ENCODE data around the gene RTF2. TPM values are rescaled to one million over a fixed set of nuclear protein-coding genes. Genes with fewer than 3 reads are reported as not detected.

RTF2 gene
- total RNA-seq, 1 donor from 2014 or later = 61.9 TPM

DNA sequence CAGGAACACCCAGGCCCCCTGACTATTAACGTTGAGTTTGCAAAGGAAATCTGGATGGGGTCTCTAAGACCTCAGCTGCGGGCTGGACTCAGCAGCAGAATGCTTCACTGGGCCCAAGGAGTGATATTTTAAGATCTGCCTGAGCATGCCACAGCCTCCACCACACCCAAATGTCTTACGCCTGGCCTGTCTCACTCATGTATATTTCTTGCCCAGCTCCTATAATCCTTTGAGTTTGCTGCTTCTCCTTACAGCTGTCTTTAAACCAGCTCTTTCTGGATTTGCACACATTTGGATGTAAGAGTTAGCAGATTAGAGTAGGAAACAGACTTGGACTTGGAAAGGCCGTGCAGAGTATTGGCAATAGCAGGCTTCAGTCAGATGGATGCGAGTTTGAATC lies 40.0 kb upstream of the RTF2 start:
- DNase-seq (ENCODE audit: low spot score in 2 of 2, unreplicated experiment in 2 of 2) = no peak
- Mint-ChIP-seq H3K4me1 (peaks cover 4% of the 10 kb centered on the region), H3K36me3 (no peaks in the 10 kb centered on the region), H3K27ac (no peak overlapping the region), H3K4me3 (no peak overlapping the region), H3K27me3 (ENCODE audit: low read depth) (no peaks in the 10 kb centered on the region), H3K9me3 (no peaks in the 10 kb centered on the region)
- TF ChIP-seq, protein P1, sequence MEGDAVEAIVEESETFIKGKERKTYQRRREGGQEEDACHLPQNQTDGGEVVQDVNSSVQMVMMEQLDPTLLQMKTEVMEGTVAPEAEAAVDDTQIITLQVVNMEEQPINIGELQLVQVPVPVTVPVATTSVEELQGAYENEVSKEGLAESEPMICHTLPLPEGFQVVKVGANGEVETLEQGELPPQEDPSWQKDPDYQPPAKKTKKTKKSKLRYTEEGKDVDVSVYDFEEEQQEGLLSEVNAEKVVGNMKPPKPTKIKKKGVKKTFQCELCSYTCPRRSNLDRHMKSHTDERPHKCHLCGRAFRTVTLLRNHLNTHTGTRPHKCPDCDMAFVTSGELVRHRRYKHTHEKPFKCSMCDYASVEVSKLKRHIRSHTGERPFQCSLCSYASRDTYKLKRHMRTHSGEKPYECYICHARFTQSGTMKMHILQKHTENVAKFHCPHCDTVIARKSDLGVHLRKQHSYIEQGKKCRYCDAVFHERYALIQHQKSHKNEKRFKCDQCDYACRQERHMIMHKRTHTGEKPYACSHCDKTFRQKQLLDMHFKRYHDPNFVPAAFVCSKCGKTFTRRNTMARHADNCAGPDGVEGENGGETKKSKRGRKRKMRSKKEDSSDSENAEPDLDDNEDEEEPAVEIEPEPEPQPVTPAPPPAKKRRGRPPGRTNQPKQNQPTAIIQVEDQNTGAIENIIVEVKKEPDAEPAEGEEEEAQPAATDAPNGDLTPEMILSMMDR (IDR thresholded peaks at IDR 0.05; ENCODE audit: unreplicated experiment) = no peak

DNA sequence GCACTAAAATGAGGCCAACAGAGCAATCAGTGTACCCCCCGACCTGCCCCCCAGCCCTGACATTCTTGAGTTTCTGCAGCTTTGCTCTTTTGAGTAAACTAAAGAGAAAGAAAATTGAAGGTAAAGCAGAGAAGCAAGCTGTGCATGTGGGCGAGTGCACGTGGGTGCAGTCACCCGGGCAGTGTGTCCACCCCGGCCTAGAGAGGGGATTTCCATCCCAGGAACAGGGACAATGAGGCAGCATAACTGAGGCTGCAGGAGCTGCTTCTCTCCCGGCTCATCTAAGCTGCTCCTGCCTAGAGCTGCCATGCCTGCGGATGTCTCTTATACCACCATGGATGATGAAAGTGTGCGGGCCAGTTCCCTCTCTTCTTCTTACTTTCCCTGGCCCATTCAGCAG lies 39.5 kb upstream of the RTF2 start:
- Mint-ChIP-seq H3K4me3 (no peak overlapping the region), H3K9me3 (no peaks in the 10 kb centered on the region), H3K36me3 (no peaks in the 10 kb centered on the region), H3K27ac (no peak overlapping the region), H3K4me1 (peaks cover 7% of the 10 kb centered on the region), H3K27me3 (ENCODE audit: low read depth) (no peaks in the 10 kb centered on the region)
- TF ChIP-seq, protein P1 (IDR thresholded peaks at IDR 0.05; ENCODE audit: unreplicated experiment) = no peak
- DNase-seq (ENCODE audit: low spot score in 2 of 2, unreplicated experiment in 2 of 2) = no peak

DNA sequence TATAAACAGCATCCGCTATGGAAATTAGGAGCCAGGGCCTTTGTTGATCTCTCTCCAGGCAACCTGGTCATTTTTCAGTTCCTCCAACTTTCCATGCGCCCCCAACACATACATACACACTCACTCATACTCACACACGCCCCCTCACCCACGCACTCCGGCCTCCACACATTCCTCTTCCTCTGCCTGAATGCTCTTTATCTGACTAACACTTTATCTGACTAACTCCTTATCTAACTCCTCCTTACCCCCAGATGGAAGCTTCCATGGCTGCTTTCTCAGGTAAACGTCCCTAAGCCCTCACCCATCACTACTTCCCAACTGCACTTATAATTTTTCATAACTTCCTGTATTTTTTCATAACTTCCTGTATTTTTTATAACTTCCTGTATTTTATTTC lies 38.9 kb upstream of the RTF2 start:
- DNase-seq (ENCODE audit: low spot score in 2 of 2, unreplicated experiment in 2 of 2) = no peak
- no peak overlapping the region for H3K4me3 Mint-ChIP-seq
- H3K4me1 Mint-ChIP-seq = peaks cover 10% of the 10 kb centered on the region
- TF ChIP-seq, protein P1 (IDR thresholded peaks at IDR 0.05; ENCODE audit: unreplicated experiment) = no peak
- H3K27ac Mint-ChIP-seq = no peak overlapping the region
- no peaks in the 10 kb centered on the region for H3K36me3 Mint-ChIP-seq
- H3K27me3 Mint-ChIP-seq (ENCODE audit: low read depth) = no peaks in the 10 kb centered on the region
- H3K9me3 Mint-ChIP-seq = no peaks in the 10 kb centered on the region

DNA sequence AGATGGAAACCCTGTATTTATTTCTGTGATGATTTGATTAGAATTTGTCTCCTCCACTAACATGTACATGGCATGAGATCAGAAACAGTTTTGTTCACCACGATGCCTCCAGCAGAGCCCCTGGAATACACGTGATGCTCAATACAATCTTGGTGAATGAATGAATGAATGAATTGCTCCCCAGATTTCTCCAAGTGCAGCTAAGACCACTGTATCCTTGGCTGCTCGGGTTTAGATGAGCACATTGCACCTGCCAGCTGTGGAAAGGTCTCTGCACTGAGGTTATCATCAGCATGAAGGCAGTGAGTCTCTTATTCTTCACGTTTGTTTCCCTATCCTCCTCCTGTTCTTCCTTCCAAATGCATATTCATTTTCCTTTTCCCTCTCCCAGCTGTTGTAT lies 38.5 kb upstream of the RTF2 start:
- TF ChIP-seq, protein P1 (IDR thresholded peaks at IDR 0.05; ENCODE audit: unreplicated experiment) = no peak
- H3K4me3 Mint-ChIP-seq = no peak overlapping the region
- peaks cover 10% of the 10 kb centered on the region for H3K4me1 Mint-ChIP-seq
- H3K27ac Mint-ChIP-seq = no peak overlapping the region
- no peaks in the 10 kb centered on the region for H3K27me3 Mint-ChIP-seq (ENCODE audit: low read depth)
- H3K36me3 Mint-ChIP-seq = no peaks in the 10 kb centered on the region
- H3K9me3 Mint-ChIP-seq = no peaks in the 10 kb centered on the region
- DNase-seq (ENCODE audit: low spot score in 2 of 2, unreplicated experiment in 2 of 2) = no peak

DNA sequence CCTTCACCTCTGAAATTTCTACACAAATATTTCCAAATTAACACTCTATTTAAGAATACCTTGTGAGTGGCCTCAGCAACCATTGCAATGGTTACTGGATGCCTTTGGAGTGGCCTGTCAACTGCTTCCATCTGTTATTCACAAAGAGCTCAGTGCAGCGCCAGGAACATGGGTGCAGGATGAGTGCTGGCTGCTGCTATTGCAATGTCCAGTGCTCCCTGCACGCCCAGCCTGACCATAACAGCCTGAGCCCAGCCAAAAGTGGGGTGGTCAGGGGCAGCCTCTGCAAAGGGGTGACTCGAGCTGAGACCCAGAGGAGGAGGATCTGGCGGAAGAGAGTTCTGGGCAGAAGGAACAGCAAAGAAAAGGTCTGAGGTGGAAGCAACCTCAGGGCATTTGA lies 38.0 kb upstream of the RTF2 start:
- Mint-ChIP-seq H3K4me3 (no peak overlapping the region), H3K4me1 (peaks cover 10% of the 10 kb centered on the region), H3K27ac (no peak overlapping the region), H3K36me3 (no peaks in the 10 kb centered on the region), H3K9me3 (no peaks in the 10 kb centered on the region), H3K27me3 (ENCODE audit: low read depth) (no peaks in the 10 kb centered on the region)
- TF ChIP-seq, protein P1 (IDR thresholded peaks at IDR 0.05; ENCODE audit: unreplicated experiment) = no peak
- DNase-seq (ENCODE audit: low spot score in 2 of 2, unreplicated experiment in 2 of 2) = peak in 1 of 2 experiments; percentile 19

DNA sequence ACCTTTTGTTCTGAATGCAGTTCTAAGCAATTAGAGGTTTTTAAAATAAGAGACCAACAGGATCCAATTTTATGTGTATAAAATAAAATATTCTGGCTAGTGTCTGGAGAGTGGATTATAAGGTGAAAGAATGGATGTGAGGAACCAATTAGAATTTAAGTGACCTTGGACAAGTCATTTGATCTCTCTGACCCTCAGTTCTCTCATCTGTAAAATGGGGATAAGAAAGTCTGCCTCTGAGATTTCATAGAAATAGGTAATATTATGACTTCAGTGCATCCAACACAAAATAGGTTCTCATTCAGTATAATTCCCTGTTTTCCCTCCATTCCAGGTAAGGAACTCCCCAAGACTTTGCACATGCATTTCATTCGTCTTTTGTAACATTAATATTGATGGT lies 37.5 kb upstream of the RTF2 start:
- H3K36me3 Mint-ChIP-seq = no peaks in the 10 kb centered on the region
- H3K27ac Mint-ChIP-seq = no peak overlapping the region
- H3K27me3 Mint-ChIP-seq (ENCODE audit: low read depth) = no peaks in the 10 kb centered on the region
- H3K4me1 Mint-ChIP-seq = peaks cover 10% of the 10 kb centered on the region
- H3K4me3 Mint-ChIP-seq = no peak overlapping the region
- no peak for DNase-seq (ENCODE audit: low spot score in 2 of 2, unreplicated experiment in 2 of 2)
- TF ChIP-seq, protein P1 (IDR thresholded peaks at IDR 0.05; ENCODE audit: unreplicated experiment) = no peak
- no peaks in the 10 kb centered on the region for H3K9me3 Mint-ChIP-seq
